ENCODE data around the gene PLCB2.

GRCh38 chr15:40339621-40339945, 31.8 kb upstream of the PLCB2 start:
- TF ChIP-seq CTCF (IDR thresholded peaks at IDR 0.05) = no peak
- TF ChIP-seq POLR2A (IDR thresholded peaks at IDR 0.05) = no peak
